ENCODE measurements around the gene CYLD.

DNA sequence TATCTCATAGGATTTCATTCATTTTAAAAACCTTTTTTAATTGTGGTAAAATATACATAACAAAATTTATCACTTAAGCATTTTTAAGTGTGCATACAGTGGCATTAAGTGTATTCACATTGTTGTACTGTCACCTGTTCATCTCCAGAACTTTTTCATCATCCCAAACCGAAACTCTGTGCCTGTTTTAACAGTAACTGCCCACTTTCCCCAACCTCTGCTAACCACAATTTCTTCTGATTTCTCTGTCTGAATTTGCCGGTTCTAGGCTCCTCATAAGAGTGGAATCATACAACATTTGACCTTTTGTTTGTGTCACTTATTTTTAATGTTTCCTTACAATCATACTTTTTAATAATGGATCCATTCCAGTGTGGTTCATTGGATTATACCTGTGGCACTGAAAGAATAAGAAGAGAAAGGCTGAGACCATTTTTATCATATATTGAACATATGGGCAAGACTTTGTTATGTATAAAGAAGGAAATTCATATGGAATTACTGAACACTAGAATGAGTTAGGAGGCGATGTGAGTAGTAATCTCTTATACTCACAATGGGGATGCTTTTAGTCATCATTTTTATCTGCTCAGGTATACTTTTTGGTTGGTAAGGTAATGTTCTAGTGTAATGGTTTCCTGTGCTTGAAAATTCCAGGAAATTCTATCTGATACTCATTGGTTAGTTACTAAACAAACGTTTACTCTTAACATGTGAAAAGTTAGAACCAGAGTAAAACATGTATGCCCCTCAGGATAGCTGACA, 10.8 kb downstream of the CYLD start:
- TF ChIP-seq, protein P1, sequence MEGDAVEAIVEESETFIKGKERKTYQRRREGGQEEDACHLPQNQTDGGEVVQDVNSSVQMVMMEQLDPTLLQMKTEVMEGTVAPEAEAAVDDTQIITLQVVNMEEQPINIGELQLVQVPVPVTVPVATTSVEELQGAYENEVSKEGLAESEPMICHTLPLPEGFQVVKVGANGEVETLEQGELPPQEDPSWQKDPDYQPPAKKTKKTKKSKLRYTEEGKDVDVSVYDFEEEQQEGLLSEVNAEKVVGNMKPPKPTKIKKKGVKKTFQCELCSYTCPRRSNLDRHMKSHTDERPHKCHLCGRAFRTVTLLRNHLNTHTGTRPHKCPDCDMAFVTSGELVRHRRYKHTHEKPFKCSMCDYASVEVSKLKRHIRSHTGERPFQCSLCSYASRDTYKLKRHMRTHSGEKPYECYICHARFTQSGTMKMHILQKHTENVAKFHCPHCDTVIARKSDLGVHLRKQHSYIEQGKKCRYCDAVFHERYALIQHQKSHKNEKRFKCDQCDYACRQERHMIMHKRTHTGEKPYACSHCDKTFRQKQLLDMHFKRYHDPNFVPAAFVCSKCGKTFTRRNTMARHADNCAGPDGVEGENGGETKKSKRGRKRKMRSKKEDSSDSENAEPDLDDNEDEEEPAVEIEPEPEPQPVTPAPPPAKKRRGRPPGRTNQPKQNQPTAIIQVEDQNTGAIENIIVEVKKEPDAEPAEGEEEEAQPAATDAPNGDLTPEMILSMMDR (IDR thresholded peaks at IDR 0.05; ENCODE audit: low read depth, low read length) = no peak
- TF ChIP-seq EZH2phosphoT487 (IDR thresholded peaks at IDR 0.05; ENCODE audit: low read depth) = no peak

Data from OCI-LY3 (cell line).